ENCODE measurements around the gene DSTYK.

DSTYK gene
- total RNA-seq = 42.6 to 61.0 (median 53.7) reads per million in 4 donors

GRCh38 chr1:205211169-205211838 is at the start of gene DSTYK:
TSS of gene DSTYK (minus strand) at chr1:205211702. CDS start at chr1:205211535, 167 bp downstream.
- peak; percentile 72 to 92 (median 83) for DNase-seq

GRCh38 chr1:205259998-205260397 is 48.5 kb upstream of the DSTYK start:
- DNase-seq = no peak

- no peak for DNase-seq
Observed at GRCh38 chr1:205259324-205259832, 47.9 kb upstream of the DSTYK start.

GRCh38 chr1:205258719-205259118 is 47.2 kb upstream of the DSTYK start:
- no peak for DNase-seq

GRCh38 chr1:205258261-205258691 is 46.8 kb upstream of the DSTYK start:
- DNase-seq = no peak

- no peak for DNase-seq
Observed at GRCh38 chr1:205257735-205258134, 46.2 kb upstream of the DSTYK start.

GRCh38 chr1:205256951-205257625 is 45.6 kb upstream of the DSTYK start:
- no peak for DNase-seq

- DNase-seq = peak; percentile 50 to 78 (median 71)
Observed at GRCh38 chr1:205255941-205256780, 44.7 kb upstream of the DSTYK start.

GRCh38 chr1:205251576-205251975 is 40.1 kb upstream of the DSTYK start:
- no peak for DNase-seq

GRCh38 chr1:205250699-205251098 is 39.2 kb upstream of the DSTYK start:
- DNase-seq = no peak

- no peak for DNase-seq
Observed at GRCh38 chr1:205249651-205250050, 38.1 kb upstream of the DSTYK start.

- no peak for DNase-seq
Observed at GRCh38 chr1:205248793-205249601, 37.5 kb upstream of the DSTYK start.

GRCh38 chr1:205247130-205247921 is 35.8 kb upstream of the DSTYK start:
- no peak for DNase-seq

GRCh38 chr1:205246351-205247119 is 35.0 kb upstream of the DSTYK start:
- DNase-seq = no peak

GRCh38 chr1:205245096-205245495 is 33.6 kb upstream of the DSTYK start:
- no peak for DNase-seq

- no peak for DNase-seq
Observed at GRCh38 chr1:205244384-205244783, 32.9 kb upstream of the DSTYK start.

GRCh38 chr1:205243350-205244191 is 32.1 kb upstream of the DSTYK start:
- no peak for DNase-seq

GRCh38 chr1:205241366-205242030 is 30.0 kb upstream of the DSTYK start:
- DNase-seq = no peak

GRCh38 chr1:205240569-205240968 is 29.1 kb upstream of the DSTYK start:
- DNase-seq = no peak

Data from T-helper 1 cell (primary cell).